ELF-1 (cell line): ENCODE results near the gene BATF3.
"Not testable (repeated sequence)": the region's sequence is repeated elsewhere in the genome, so short reads cannot be mapped to it uniquely, and the experiment has no call there.

Experiments
- DNase-seq: peaks from one replicate; pipeline ENCODE4 v3.0.0-alpha.2; 2016; ENCODE audit warnings: low read depth, low spot score

The BATF3 gene

DNA sequence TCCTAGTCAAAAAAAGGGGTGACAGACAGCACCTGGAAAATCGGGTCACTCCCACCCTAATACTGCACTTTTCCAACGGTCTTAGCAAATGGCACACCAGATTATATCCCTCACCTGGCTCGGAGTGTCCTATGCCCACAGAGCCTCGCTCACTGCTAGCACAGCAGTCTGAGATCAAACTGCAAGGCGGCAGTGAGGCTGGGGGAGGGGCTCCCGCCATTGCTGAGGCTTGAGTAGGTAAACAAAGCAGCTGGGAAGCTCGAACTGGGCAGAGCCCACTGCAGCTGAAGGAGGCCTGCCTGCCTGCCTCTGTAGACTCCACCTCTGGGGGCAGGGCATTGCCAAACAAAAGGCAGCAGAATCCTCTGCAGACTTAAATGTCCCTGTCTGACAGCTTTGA, 41.4 kb downstream of the BATF3 start:
- peak; percentile 73 for DNase-seq

DNA sequence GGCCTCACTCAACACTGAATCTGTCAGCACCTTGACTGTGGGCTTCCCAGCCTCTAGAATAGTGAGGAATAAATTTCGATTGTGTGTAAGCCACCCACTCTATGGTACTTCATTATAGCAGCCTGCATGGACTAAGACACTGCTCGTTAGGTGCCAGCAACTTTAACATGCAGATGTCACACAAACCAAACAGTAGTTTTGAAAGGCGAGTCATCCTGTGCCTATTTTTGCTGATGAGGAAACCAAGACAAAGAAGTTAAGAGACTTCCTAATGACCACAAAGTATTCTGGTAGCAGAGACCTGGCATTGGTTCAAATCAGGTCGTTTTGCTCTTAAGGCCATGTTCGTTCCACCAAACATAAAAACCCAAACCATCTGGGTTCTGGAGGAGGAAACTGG, 42.9 kb downstream of the BATF3 start:
- DNase-seq: no peak

GRCh38 chr1:212655668-212656440, 43.8 kb downstream of the BATF3 start:
- DNase-seq: peak; percentile 91

GRCh38 chr1:212652609-212653008, 47.0 kb downstream of the BATF3 start:
- DNase-seq: no peak

- DNase-seq: no peak
These were observed 47.7 kb downstream of the BATF3 start for GRCh38 chr1:212651977-212652376.

- DNase-seq: no peak
These were observed 48.1 kb downstream of the BATF3 start for GRCh38 chr1:212651521-212651920.

GRCh38 chr1:212650228-212650627, 49.4 kb downstream of the BATF3 start:
- no peak for DNase-seq

DNA sequence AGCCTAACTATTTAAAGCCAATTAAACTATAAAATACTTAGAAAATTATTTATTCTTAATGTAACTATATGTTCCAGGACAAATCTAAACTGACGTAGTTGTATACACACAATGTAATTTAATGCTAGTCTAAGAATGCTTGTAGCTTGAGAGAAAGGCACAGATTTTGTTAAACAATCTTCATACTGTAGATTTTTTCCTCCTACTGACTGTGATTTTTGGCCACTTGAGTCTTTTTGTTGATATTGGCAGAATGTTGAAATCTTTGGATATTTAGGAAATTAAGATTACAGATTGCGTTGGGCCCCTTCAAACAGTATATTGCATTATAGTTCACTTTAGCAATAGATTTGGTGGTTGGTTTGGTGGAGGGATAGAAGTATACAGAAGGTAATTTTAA, 50.6 kb downstream of the BATF3 start:
- DNase-seq: no peak

GRCh38 chr1:212648431-212648830, 51.2 kb downstream of the BATF3 start:
- no peak for DNase-seq

- no peak for DNase-seq
These were observed 52.6 kb downstream of the BATF3 start for GRCh38 chr1:212647004-212647403.

GRCh38 chr1:212646588-212646987, 53.1 kb downstream of the BATF3 start:
- DNase-seq: no peak

- no peak for DNase-seq
These were observed 53.8 kb downstream of the BATF3 start for GRCh38 chr1:212645546-212646543.

DNA sequence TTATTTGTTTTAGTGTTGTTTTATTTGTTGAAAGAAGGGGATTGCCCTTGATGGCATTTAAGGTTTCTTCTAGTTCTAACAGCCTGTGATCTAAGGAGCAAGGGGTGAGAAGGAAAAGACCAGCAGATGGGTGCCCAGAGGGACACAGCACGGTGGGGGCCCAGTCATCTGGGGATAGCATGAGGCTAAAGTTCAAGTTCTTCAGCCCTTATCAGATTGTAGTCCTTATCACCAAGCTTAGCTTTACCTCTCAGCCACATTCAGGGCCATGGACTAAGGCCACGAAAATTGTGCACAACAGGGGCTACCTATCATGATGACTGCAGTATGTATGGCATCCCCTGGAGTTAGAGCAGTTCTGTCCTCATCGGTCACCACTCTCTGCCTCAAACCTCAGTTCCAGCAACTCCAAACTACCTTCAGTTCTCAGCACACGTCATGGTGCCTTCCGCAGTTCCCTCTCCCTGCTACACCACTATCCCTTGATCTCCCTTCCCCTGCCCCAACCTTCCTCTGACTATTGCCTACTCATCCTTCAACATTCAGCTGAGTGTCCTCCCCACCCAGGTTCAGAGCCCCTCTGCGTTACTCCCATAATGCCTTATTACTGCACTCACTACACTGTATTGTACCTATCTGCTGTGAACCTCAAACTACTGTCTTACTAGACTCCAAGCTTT, 54.6 kb downstream of the BATF3 start:
- no peak for DNase-seq

DNA sequence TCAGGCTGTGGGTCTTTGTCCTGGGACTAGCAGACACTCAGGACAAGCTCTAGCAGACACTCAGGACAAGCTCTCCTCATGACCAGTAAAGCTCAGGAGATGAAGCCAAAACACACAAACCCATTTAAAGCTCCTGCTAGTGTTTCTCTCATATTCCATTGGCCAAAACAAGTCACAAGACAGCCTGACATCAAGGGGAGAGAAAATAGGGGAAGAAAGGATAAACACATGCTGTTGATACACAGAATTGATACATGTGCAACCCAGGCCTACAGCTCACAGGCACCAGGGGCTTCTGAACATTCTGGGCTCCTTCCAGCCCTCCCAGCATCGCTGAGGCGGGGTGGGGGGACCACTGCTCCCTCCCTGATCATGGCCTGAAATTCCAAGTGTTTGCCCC, 55.8 kb downstream of the BATF3 start:
- no peak for DNase-seq

DNA sequence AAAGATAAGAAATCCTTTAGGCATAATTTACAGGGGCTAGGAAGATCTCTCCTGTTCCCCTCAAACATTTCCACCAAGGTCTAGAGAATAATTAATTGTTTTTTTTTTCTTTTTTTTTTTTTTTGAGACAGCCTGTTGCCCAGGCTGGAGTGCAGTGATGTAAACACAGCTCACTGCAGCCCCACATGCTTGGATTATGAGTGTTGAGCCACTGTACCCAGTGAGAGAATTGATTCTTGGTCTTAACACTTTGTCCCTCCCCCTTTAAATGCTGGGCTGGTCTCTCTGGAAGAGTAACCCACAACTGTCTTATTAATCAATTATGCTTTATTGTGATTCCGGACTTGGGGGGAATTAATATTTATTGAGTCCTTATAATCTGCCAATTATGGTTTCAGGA, 57.7 kb downstream of the BATF3 start:
- DNase-seq: no peak

GRCh38 chr1:212640223-212640878, 59.3 kb downstream of the BATF3 start:
- DNase-seq: no peak

DNA sequence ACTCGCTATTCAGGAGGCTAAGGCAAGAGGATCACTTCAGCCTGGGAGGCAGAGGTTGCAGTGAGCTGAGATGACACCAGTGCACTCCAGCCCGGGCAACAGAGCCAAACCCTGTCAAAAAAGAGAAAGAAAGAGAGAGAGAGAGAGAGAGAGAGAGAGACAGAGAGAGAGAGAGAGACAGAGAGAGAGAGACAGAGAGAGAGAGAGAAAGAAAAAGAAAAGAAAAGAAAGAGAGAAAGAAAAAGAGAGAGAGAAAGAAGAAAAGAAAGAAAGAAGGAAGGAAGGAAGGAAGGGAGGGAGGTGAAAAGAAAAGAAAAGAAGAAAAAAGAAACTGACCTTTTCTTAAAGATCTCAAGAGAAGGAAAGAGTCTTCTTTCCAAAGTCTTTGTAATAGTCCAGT, 60.1 kb downstream of the BATF3 start:
- not testable (repeated sequence) for DNase-seq

- DNase-seq: peak; percentile 27
These were observed 61.0 kb downstream of the BATF3 start for GRCh38 chr1:212638492-212639151.

DNA sequence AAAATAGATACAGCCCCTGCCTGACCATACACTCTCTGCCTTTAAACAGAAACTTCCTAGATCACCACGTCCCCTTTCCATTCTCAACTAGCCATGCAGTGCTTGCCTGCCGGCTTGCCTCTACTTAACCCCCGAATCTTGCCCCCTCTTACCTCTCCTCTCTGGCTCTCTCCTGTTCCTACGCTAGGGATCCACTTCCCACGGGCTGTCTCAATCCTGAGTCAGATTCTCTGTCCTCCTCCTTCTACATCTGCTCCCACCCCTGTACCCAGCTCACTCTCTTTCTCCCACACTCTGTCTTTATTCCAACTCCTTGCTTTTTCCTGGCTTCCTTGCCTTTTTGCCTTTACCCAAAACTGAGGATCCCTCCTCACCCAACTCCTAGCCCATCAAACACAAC, 61.7 kb downstream of the BATF3 start:
- no peak for DNase-seq
